Hematopoietic multipotent progenitor cell treated with erythropoietin and hydrocortisone succinate and interleukin-3 and kit ligand, for 8 days (in vitro differentiated cells): ENCODE results near the gene MS4A18.
A peak's percentile ranks its signal among the peaks of the same experiment; 100 is the strongest.
"Not testable (repeated sequence)": the region's sequence is repeated elsewhere in the genome, so short reads cannot be mapped to it uniquely, and the experiment has no call there.

ENCODE experiments used
- DNase-seq: peaks from one replicate; pipeline ENCODE4 v3.0.0-alpha.2; 2015

The MS4A18 gene

GRCh38 chr11:60724420-60724819 is at the start of gene MS4A18:
Gene MS4A18, plus strand, starts transcription at chr11:60724720.
- DNase-seq, result no peak

GRCh38 chr11:60678231-60678630 is 46.3 kb upstream of the MS4A18 start:
- not testable (repeated sequence) for DNase-seq

GRCh38 chr11:60679879-60680278 is 44.6 kb upstream of the MS4A18 start:
- no peak for DNase-seq

- DNase-seq, result no peak
Observed at GRCh38 chr11:60680455-60681119, 43.9 kb upstream of the MS4A18 start.

GRCh38 chr11:60684541-60684848 is 40.0 kb upstream of the MS4A18 start:
- not testable (repeated sequence) for DNase-seq

- DNase-seq, result no peak
Observed at GRCh38 chr11:60691661-60692060, 32.9 kb upstream of the MS4A18 start.

- no peak for DNase-seq
Observed at GRCh38 chr11:60699284-60699691, 25.2 kb upstream of the MS4A18 start, which contains the start of gene MS4A8. Gene MS4A8, plus strand, starts transcription at chr11:60699612. Its CDS starts 1,249 bp downstream, at chr11:60700861.

- no peak for DNase-seq
Observed at GRCh38 chr11:60699936-60700335, 24.6 kb upstream of the MS4A18 start.

GRCh38 chr11:60700689-60701468 is 23.6 kb upstream of the MS4A18 start:
- peak; percentile 25 for DNase-seq

- no peak for DNase-seq
Observed at GRCh38 chr11:60701469-60701818, 23.1 kb upstream of the MS4A18 start.

GRCh38 chr11:60703374-60703773 is 21.1 kb upstream of the MS4A18 start:
- no peak for DNase-seq

- no peak for DNase-seq
Observed at GRCh38 chr11:60705895-60706294, 18.6 kb upstream of the MS4A18 start.

GRCh38 chr11:60706931-60707330 is 17.6 kb upstream of the MS4A18 start:
- no peak for DNase-seq

- DNase-seq, result no peak
Observed at GRCh38 chr11:60710482-60710881, 14.0 kb upstream of the MS4A18 start.

- no peak for DNase-seq
Observed at GRCh38 chr11:60711276-60711675, 13.2 kb upstream of the MS4A18 start.

- not testable (repeated sequence) for DNase-seq
Observed at GRCh38 chr11:60713423-60713822, 11.1 kb upstream of the MS4A18 start.

GRCh38 chr11:60717956-60718355 is 6.6 kb upstream of the MS4A18 start:
- DNase-seq, result no peak

GRCh38 chr11:60718524-60719316 is 5.8 kb upstream of the MS4A18 start:
- no peak for DNase-seq

- no peak for DNase-seq
Observed at GRCh38 chr11:60719391-60719790, 5.1 kb upstream of the MS4A18 start.

GRCh38 chr11:60720460-60720859 is 4.1 kb upstream of the MS4A18 start:
- no peak for DNase-seq

- DNase-seq, result no peak
Observed at GRCh38 chr11:60725592-60725991, 1.1 kb downstream of the MS4A18 start.

- DNase-seq, result no peak
Observed at GRCh38 chr11:60731586-60731985, 7.1 kb downstream of the MS4A18 start.

GRCh38 chr11:60734279-60734678 is 9.8 kb downstream of the MS4A18 start:
- no peak for DNase-seq

- DNase-seq, result no peak
Observed at GRCh38 chr11:60739114-60739513, 14.6 kb downstream of the MS4A18 start.
